Endothelial cell of coronary artery (primary cell): Measurements from ENCODE around the gene USP40. TPM values are rescaled to one million over a fixed set of nuclear protein-coding genes. Genes with fewer than 3 reads are reported as not detected.

Experiments used
- total RNA-seq: library from RNA; depleted of rRNA; stranded (reverse); fragments of >200 nt; gene quantifications from 2 replicates; pipeline ENCODE4 v1.2.3, GENCODE V29; 2014

The USP40 gene, protein sequence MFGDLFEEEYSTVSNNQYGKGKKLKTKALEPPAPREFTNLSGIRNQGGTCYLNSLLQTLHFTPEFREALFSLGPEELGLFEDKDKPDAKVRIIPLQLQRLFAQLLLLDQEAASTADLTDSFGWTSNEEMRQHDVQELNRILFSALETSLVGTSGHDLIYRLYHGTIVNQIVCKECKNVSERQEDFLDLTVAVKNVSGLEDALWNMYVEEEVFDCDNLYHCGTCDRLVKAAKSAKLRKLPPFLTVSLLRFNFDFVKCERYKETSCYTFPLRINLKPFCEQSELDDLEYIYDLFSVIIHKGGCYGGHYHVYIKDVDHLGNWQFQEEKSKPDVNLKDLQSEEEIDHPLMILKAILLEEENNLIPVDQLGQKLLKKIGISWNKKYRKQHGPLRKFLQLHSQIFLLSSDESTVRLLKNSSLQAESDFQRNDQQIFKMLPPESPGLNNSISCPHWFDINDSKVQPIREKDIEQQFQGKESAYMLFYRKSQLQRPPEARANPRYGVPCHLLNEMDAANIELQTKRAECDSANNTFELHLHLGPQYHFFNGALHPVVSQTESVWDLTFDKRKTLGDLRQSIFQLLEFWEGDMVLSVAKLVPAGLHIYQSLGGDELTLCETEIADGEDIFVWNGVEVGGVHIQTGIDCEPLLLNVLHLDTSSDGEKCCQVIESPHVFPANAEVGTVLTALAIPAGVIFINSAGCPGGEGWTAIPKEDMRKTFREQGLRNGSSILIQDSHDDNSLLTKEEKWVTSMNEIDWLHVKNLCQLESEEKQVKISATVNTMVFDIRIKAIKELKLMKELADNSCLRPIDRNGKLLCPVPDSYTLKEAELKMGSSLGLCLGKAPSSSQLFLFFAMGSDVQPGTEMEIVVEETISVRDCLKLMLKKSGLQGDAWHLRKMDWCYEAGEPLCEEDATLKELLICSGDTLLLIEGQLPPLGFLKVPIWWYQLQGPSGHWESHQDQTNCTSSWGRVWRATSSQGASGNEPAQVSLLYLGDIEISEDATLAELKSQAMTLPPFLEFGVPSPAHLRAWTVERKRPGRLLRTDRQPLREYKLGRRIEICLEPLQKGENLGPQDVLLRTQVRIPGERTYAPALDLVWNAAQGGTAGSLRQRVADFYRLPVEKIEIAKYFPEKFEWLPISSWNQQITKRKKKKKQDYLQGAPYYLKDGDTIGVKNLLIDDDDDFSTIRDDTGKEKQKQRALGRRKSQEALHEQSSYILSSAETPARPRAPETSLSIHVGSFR
- 16.6 and 24.1 TPM in 2 replicates for total RNA-seq

DNA sequence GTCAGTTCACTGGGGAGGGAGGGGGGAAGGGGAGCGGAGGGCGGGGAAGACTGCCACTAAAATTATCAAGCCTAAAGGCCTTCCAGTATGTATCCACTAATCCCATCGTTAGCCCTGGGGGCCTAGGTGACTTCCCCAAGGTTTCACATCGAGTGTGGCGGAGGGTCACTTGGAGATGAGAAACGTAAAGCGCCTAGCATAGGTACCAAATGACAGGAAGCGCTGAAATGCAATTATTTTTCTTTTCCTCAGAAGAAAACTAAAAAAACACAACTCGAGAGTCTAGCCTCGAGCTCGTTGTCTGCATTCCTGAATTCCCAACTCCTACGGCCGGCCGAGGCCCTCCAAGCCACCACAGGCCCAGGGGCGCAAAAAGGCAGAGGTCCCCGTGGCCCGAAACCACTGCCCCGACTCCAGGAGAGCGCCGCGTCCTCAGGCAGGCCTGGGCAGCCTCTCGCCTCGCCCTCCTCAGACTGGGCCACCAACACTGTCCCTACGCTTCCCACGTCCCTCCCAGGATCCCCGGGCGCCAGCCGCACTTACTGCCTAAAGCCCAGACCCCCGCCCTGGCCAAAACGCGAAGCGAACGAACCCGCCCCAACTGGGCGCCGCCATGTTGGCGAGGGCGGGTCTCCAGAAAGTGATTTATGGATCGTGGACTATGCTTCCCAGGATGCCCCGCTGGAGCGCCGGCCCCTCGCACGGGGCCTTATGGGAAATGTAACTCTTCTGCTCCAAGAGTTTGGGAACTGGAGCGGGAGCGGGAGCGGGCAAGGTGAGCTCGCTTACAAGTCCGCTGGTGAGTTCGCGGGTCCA is at the start of gene USP40:
USP40 (minus strand) TSS at position 642 of the 816 bp plus-strand sequence. CDS start 1,228 bp downstream, outside the sequence.

Other genes with a start within 250 kb of the USP40 start
- 8.5 and 14.1 TPM in 2 replicates for gene DGKD, start 212.3 kb downstream of the USP40 start, total RNA-seq
- not detected in 2 replicates for gene UGT1A8, start 50.9 kb upstream of the USP40 start, total RNA-seq
- not detected in 2 replicates for gene UGT1A10, start 69.7 kb upstream of the USP40 start, total RNA-seq
- not detected in 2 replicates for gene UGT1A9, start 105.1 kb upstream of the USP40 start, total RNA-seq
- not detected in 2 replicates for gene UGT1A7, start 115.1 kb upstream of the USP40 start, total RNA-seq
- not detected in 2 replicates for gene UGT1A6, start 126.1 kb upstream of the USP40 start, total RNA-seq
- gene UGT1A5, start 146.1 kb upstream of the USP40 start, total RNA-seq: not detected in 2 replicates
- not detected in 2 replicates for gene UGT1A4, start 152.0 kb upstream of the USP40 start, total RNA-seq
- not detected in 2 replicates for gene UGT1A3, start 162.3 kb upstream of the USP40 start, total RNA-seq
- not detected in 2 replicates for gene UGT1A1, start 193.5 kb upstream of the USP40 start, total RNA-seq
- not detected in 2 replicates for gene MROH2A, start 211.5 kb upstream of the USP40 start, total RNA-seq